GM19468 (cell line): ENCODE results near the gene CCP110.

Source experiments
- ATAC-seq: cut with Tn5 transposase; IDR thresholded peaks from one replicate; pipeline ENCODE4 v1.9.1; 2021; ENCODE audit warnings: mild to moderate bottlenecking, moderate library complexity, moderate number of reproducible peaks; ENCODE audit not compliant: unreplicated experiment; ENCODE audit errors: extremely low read depth

The CCP110 gene

GRCh38 chr16:19589106-19589505, 65.4 kb downstream of the CCP110 start:
- ATAC-seq, result no peak

DNA sequence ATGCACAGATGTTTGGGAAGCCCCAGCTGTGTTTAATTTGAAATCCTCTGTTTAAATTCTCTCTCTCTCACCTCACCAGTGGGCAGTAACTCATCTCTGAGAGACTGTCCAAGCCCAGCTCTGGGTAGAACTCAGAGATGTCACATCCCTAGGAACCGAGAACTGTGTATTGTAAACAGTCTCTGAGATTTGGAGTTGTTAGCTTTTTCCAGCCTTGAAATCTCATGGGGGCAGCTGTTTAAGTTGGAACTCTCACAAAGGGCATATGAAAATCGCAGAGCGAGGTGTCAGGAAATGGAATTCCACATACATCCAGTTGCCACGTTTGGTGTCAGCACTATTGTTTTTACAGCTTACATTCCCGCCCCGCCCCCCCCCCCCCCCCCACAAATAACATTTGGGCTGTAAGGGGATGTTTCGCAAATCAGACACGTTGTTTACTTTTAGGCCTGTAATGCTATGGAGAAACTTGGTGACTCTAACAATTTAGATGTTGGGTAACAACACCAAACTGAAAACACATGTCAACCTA, 66.1 kb downstream of the CCP110 start:
- ATAC-seq, result no peak

DNA sequence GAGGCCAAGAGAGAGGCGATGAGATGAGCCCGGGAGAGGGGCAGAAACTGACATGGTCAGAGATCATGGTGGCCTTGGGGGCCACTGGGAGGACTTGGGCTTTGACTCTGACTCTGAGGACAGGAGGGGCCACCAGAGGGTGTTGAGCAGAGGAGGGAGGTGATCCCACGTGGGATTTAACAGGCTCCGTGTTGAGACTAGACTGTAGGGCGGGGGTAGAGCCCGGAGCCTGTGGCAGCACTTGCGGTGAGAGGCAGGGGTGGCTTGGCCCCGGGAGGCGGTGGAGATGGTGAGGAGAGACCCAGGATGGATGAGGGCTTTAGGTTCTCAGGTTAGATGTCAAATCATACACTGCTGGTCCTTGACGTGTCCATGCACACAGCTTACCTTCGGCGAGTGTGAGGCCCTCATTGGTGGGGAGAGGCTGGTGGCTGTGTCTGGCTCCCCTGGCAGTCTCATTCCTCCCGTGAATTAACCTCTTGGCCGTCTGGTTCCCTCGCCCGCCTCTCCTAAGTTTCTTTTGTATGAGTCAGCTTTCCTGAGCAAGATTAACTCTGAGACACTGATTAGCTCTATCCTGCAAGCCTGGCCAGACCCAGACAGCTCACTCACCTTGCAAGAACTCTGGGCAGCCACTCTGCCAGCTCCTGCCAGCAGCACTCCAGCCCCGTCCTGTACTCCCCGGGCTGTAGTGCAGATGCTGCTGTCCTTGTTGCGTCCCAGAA, 71.5 kb downstream of the CCP110 start:
- ATAC-seq, result no peak

DNA sequence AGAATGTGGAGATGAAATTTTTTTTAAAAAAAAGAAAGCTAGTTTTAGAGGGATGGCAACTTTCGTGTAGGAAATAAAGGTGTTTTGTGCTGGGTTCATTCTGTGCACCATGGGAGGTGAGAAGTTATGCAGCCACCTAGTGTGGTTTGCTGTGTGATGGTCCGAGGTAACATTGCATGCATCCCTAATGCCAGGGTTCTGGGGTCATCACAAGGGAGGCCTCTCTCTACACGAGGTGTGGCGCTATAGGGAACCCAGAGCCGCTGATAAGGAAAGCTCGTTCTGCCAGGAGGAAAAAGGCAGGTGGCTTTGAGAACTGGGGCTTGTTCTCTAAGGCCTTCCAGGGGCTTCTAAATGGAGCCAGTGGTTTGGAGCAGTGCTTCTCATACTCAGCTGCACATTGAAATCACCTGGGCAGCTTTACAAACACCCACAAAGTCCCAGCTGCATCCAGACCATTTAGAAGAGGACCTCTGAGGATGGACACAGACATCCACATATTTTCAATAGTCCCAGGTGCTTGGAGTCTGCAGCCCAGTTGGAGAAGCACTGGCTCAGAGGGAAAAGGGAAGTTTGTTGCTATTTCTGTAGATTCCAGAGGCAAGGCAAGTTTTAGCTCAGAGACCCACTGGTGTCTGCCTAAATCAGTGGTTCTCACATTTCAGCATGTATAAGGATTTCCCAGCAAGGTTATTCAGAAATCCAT, 75.2 kb downstream of the CCP110 start:
- ATAC-seq, result no peak

- ATAC-seq, result no peak
These were observed 76.4 kb downstream of the CCP110 start for GRCh38 chr16:19599968-19600716.

DNA sequence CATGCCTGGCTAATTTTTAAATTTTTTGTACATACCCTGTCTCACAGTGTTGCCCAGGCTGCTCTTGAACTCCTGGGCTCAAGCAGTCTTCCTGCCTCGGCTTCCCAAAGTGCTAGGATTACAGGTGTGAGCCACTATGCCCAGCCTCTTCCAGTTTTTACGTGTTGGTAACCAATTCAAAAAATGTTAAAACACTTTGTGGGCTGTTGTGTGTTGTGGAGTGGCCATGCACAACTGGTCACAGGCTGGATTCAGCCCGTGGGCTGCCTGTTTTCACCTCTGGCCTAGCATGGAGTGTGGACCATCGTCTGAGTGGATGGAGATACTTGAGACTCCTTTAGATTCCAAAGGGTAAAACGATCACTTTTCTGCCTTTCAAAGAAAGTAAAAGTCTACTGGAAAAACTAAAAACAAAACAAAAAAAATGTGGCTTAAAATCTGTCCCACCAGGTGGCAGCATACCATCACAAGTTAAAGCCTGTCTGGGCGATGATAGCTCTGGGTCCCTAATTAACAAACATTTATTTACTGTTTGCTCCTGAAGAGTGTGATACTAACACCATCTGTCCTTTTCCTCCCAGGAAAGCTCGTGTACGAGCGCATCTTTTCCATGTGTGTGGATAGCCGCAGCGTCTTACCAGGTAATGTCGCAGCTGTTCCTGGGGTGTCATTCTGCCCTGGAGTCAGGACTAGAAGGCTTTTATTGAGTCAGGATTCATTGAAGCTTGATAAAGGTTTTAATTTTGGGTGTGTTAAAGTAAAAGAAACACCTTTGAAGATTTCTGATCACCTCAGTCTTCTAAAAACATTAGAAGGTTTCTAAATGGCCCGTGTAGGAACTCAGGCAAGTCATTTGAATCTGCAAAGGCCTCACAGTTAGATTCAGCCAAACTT, 77.6 kb downstream of the CCP110 start:
- no peak for ATAC-seq
